RWPE1 (cell line): ENCODE results near the gene WDR70.
"Not testable (repeated sequence)": the region's sequence is repeated elsewhere in the genome, so short reads cannot be mapped to it uniquely, and the experiment has no call there.

Experiments used
- CTCF ChIA-PET: fragments of 350-600 bp; sonication (Branson Sonifier 250); formaldehyde crosslinking; extraction: SDS; loops from one replicate; lab custom pipeline; 2021; lab: Yijun Ruan, JAX
- POLR2A ChIA-PET: fragments of 400-600 bp; formaldehyde crosslinking; extraction: SDS; loops from one replicate; lab custom pipeline; 2020; ENCODE audit warnings: antibody characterized with exemption; ENCODE audit not compliant: low non-redundant PET; lab: Yijun Ruan, JAX
- DNase-seq: peaks from one replicate; pipeline ENCODE4 v3.0.0; 2012; ENCODE audit warnings: low spot score
- H3K27ac ChIP-seq: fragments of 450-650 bp; 2 replicates; pipeline ENCODE4 v1.5.1; 2017
- TF ChIP-seq, protein P1 (sequence below): fragments of 450-650 bp; conservative IDR thresholded peaks from 2 replicates; pipeline ENCODE4 v1.5.1; 2017; ENCODE audit warnings: low read depth, mild to moderate bottlenecking

The WDR70 gene

DNA sequence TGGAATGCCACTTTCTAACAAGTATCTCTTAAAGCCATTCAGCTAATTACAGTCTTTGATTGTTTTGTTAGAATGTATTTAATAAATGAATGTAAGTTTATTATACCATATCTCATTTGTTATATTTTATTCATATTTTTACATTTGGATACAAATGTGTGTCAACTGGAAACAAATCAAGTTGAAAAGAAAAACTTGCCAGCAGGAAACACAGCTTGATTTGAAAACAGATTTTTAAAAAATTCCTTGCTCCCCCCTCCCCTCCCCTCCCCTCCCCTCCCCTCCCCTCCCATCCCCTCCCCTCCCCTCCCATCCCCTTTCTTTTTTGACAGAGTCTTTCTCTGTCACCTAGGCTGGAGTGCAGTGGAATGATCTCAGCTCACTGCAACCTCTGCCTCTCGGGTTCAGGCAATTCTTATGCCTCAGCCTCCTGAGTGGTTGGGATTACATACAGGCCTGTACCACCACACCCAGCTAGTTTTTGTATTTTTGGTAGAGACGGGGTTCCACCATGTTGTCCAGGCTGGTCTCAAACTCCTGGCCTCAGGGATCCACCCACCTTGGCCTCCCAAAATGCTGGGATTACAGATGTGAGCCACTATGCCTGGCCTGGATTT, 227.6 kb downstream of the WDR70 start:
- H3K27ac ChIP-seq: no peak overlapping the region
- CTCF ChIA-PET: interaction anchor here (0.6 kb wide), 1 partner anchor 194 kb away, joined by 3 read pairs; no protein-coding TSS in a partner anchor
- DNase-seq: no peak
- POLR2A ChIA-PET: no interaction called here
- TF ChIP-seq, protein P1, sequence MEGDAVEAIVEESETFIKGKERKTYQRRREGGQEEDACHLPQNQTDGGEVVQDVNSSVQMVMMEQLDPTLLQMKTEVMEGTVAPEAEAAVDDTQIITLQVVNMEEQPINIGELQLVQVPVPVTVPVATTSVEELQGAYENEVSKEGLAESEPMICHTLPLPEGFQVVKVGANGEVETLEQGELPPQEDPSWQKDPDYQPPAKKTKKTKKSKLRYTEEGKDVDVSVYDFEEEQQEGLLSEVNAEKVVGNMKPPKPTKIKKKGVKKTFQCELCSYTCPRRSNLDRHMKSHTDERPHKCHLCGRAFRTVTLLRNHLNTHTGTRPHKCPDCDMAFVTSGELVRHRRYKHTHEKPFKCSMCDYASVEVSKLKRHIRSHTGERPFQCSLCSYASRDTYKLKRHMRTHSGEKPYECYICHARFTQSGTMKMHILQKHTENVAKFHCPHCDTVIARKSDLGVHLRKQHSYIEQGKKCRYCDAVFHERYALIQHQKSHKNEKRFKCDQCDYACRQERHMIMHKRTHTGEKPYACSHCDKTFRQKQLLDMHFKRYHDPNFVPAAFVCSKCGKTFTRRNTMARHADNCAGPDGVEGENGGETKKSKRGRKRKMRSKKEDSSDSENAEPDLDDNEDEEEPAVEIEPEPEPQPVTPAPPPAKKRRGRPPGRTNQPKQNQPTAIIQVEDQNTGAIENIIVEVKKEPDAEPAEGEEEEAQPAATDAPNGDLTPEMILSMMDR: no peak

DNA sequence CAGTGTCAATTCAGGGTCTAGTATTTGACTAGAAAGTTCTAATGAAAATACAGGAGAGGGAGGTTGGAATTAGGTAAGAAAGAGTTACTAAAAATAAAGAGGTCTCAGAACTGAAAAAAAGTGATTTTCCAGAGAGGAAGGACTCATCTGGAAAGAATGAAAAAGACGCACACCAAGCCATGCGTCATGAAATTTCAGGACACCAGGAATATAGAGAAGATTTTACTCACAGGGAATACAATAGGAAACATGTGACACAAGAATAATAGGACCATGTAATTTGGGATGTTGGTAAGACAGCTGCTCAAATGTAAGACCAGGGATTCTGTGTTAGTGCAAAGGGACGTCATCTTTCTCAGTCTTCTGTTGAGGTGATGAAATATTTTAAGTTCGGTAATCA, 236.1 kb downstream of the WDR70 start:
- DNase-seq: no peak
- POLR2A ChIA-PET: no interaction called here
- CTCF ChIA-PET: no interaction called here
- TF ChIP-seq, protein P1: no peak
- H3K27ac ChIP-seq: no peak overlapping the region

DNA sequence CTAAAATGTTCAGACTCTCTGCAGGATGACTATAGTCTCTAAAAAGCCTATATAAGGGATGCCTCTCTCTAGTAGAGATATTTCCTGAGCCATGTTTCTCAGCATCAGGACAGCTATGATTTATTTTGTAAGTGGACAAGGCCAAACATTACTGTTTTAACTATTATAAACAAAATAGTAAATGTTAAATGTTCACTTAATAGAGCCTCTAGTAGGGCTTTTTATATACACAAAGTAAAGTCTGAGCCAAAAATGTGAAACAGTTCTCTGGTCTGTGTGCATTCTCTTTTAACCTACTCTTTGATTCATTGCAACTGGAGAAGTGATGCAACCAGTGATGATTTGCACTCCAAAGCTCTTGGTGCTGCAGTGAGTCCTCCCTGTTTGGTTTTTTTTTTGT, 240.2 kb downstream of the WDR70 start:
- TF ChIP-seq, protein P1: no peak
- ChIA-PET CTCF (no interaction called here), POLR2A (no interaction called here)
- DNase-seq: no peak
- H3K27ac ChIP-seq: no peak overlapping the region

DNA sequence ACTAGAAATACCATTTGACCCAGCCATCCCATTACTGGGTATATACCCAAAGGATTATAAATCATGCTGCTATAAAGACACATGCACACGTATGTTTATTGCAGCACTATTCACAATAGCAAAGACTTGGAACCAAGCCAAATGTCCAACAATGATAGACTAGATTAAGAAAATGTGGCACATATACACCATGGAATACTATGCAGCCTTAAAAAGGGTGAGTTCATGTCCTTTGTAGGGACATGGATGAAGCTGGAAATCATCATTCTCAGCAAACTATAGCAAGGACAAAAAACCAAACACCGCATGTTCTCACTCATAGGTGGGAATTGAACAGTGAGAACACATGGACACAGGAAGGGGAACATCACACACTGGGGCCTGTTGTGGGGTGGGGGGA, 243.2 kb downstream of the WDR70 start:
- POLR2A ChIA-PET, H3K27ac ChIP-seq, DNase-seq, CTCF ChIA-PET: not testable (repeated sequence)

DNA sequence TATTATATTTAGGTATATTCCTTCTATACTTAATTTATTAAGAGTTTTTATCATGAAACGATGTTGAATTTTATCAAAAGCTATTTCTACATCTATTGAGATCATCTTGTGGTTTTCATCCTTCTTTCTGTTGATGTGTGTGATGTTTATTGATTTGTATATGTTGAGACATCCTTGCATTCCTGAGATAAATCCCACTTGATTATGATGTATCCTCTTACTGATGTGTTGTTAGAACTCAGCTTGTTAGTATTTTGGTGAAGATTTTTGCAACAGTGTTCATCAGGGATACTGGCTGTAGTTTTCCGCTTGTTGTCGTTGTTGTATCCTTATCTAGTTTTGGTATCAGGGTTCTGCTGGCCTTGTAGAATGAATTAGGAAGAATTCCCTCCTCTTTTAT, 247.1 kb downstream of the WDR70 start:
- ChIA-PET CTCF (no interaction called here), POLR2A (no interaction called here)
- TF ChIP-seq, protein P1: no peak
- no peak overlapping the region for H3K27ac ChIP-seq
- DNase-seq: no peak

DNA sequence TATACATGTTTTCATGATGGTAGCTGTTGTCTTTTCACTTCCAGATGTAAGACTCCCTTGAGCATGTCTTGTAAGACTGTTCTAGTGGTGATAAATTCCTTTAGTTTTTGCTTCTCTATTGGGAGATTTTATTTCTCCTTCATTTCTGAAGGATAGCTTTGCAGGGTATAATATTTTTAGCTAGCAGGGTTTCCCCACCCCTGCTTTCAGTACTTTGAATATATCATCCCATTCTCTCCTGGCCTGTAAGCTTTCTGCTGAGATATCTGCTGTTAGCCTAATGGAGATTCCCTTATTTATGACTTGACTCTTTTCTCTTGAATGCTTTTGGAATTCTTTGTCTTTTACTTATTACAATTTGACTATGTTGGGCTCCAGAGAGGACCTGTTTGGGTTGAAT, 249.8 kb downstream of the WDR70 start:
- H3K27ac ChIP-seq: no peak overlapping the region
- no peak for DNase-seq
- ChIA-PET POLR2A (no interaction called here), CTCF (no interaction called here)
- TF ChIP-seq, protein P1: no peak

DNA sequence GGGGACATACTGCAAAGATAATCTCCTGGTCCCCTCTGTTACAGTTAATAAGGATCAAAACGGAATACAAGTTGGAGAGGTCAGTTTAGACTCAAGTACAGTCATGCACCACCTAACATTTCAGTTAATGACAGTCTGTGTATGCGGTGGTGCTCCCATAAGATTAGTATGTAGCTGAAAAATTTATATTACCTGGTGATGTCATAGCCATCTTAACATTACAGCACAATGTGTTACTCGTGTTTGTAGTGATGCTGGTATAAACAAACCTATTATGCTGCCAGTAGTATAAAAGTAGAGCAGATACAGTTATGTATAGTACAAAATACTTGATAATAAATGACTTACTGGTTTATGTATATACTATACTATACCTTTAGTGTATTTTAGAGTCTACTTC, 252.8 kb downstream of the WDR70 start:
- TF ChIP-seq, protein P1: no peak
- POLR2A ChIA-PET: no interaction called here
- no peak for DNase-seq
- CTCF ChIA-PET: no interaction called here
- H3K27ac ChIP-seq: no peak overlapping the region
